ENCODE measurements around the gene OR2T10.
"Not testable (repeated sequence)": the region's sequence is repeated elsewhere in the genome, so short reads cannot be mapped to it uniquely, and the experiment has no call there.

OR2T10 gene, protein sequence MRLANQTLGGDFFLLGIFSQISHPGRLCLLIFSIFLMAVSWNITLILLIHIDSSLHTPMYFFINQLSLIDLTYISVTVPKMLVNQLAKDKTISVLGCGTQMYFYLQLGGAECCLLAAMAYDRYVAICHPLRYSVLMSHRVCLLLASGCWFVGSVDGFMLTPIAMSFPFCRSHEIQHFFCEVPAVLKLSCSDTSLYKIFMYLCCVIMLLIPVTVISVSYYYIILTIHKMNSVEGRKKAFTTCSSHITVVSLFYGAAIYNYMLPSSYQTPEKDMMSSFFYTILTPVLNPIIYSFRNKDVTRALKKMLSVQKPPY

DNA sequence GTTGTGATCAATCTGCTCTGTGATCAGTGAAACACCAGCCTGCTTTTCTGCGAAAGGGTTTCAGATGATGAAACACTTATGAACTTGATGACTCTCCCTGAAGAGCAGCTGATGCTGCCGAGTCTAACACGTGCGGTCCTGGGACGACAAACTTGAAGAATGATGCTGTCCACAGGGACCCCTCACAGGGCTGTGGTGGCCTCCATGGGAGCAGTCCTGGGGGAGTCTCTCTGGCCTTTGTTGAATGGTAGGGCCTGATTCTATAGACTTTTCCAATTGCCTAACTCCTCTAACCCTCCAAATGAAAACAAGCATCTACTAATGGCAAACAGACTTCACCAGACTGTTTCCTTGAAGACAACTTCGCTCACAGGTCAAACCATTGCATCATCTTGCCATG, at the start of gene OR2T10:
OR2T10 (minus strand) TSS at position 112 of the 400 bp plus-strand sequence. CDS start 3,932 bp downstream, outside the sequence.
- no peak for DNase-seq

GRCh38 chr1:248645178-248645577, 47.7 kb upstream of the OR2T10 start, which contains the start of gene OR2T35:
TSS of gene OR2T35 (minus strand) at chr1:248645278. CDS start at chr1:248639258, 6,020 bp downstream.
- not testable (repeated sequence) for DNase-seq

DNA sequence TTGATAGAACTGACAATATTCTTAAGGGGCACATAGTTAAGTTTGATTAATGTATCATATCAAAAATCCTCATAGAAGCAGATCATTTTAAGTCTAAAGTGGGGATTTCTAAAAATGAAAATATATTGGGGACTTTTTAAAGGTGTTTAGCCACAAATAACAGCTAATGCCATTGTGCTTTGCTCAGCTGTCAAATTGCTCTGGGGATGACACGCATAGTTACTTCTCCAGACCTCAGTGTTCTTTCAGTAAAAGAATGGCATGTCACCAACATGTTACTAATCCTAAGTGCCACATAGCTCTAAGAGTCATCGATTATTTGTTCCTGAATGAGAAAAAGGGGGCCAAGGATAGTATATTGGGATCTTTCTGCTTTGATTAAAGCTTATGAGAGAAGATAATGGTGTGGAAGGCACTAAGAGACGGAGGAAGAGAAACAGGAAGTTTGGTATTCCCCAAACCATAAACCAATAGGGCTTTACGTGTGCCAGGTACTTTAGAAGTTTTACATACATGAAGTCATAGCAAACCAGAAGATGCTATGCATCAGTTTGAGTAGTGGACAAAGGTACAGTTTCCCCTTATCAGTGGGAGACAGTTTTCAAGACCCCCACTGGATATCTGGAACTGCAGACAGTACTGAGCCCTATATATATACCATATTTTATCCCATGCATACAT, 45.6 kb upstream of the OR2T10 start:
- not testable (repeated sequence) for DNase-seq

DNA sequence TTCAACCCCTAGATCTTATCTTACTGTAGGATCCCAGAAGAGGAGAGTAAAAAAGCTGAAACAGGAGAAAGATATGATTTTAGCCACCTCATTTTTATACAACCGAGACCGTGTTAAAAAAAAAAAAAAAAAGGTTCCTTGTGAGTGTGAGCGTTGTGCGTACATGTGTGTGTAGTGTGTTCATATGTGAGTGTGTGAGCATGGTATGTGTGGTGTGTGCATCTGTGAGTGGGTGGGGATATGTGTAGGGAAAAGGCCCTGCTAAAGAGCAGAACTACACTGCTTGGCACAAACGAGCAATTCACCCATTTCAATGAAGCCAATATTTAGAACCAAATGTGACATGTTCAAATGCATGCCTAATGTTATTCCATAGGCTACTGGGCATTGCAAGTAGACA, 44.1 kb upstream of the OR2T10 start:
- DNase-seq, result not testable (repeated sequence)

GRCh38 chr1:248640906-248641305, 43.4 kb upstream of the OR2T10 start:
- DNase-seq, result not testable (repeated sequence)

DNA sequence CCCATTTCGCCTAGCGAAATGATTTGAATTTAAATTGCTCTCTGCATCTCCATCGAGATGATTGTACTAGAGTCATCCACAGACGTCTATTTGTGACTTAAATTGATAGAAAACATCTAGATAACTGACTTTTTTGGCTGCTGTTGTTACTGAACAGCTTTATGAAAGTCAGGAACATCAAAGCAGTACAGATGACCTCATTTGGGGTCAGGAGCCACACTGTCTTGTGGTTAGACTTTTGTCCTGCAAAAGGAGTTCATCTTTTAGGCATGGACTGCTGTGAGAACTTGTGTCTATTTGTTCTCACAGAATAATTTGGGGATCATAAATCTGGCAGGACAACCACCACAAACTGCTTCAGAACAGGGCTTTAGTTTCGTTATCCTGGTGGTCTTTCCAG, 42.2 kb upstream of the OR2T10 start:
- not testable (repeated sequence) for DNase-seq

DNA sequence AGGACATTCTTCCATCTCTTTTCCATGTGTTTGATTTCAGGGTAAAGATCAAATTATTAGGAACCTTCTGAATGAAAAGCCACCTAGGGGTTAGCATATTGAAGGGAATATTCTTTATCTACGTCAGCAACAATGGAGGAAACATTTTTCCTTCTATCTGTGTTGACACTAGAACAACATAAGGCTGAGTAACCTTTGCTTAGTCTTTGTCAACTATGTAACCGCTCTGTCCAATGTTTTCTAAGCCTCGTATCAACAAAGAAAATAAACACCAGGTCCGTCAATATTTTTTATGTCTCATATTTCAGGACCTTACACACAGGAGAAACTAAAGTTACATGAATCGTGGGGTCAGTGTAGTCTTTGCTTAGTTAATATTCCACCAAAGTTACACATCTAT, 39.1 kb upstream of the OR2T10 start:
- DNase-seq, result not testable (repeated sequence)

GRCh38 chr1:248634991-248635390, 37.5 kb upstream of the OR2T10 start, which contains the start of gene OR2T11:
TSS of gene OR2T11 (minus strand) at chr1:248635091. CDS start at chr1:248627128, 7,963 bp downstream.
- DNase-seq, result not testable (repeated sequence)

GRCh38 chr1:248631354-248632008, 34.0 kb upstream of the OR2T10 start:
- DNase-seq, result no peak

- no peak for DNase-seq
These were observed 33.1 kb upstream of the OR2T10 start for GRCh38 chr1:248630551-248630950.

GRCh38 chr1:248627971-248628844, 30.7 kb upstream of the OR2T10 start:
- DNase-seq, result no peak

DNA sequence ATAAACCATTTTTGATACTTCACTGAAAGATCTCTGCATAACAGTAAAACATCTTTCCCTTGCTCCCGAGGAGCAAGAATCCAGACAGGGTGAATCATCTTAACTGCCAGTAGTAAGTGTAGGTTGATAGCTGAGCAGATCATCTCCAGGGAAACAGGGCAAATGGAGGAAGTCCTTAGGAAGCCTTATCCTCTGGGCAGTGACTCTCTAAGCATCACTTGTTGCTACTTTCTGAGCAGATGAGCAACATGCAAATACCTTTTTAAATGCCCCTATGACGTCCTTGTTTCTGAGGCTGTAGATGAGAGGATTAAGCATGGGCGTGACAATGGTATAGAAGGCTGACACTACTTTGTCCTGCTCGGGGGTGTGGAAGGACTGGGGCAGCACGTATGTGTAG, 28.5 kb upstream of the OR2T10 start:
- DNase-seq, result no peak

DNA sequence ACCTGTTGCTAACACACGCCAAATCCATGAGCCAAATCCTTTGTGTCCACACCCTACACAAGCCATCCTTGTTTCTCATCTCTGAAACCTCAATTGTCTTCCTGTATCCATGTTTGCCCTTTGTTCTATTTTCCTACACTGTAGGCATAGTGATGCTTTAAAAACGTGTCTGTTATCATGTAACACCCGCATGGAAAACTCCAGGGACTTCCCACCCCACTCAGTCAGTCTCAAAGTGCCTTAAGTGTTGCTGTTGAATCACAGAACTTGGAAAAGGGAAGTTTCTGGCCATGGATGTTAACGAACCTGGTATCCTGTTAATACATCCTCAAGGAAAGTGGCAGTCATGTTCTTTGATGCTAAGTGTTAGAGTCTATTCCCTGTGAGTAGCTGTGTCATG, 27.7 kb upstream of the OR2T10 start:
- no peak for DNase-seq

GRCh38 chr1:248622570-248623001, 25.1 kb upstream of the OR2T10 start:
- no peak for DNase-seq

DNA sequence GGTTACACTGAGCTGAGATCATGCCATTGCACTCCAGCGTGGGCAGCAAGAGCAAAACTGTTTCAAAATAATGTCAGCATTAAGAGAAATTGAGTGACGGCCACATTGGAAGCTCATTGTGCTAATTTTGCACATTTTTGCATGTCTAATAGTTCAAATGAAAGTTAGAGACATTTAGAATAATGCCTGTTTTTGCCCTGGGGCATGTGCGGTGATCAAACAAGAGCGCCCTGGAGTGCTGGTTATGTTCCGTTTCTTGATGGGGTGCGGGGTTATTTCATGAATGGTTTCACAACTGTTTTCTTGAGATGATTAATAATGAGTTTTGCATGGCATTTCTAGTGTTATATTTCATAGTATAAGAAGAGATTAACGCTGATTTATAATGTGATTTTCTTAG, 24.3 kb upstream of the OR2T10 start:
- no peak for DNase-seq

- peak; percentile 78 for DNase-seq
These were observed 21.4 kb upstream of the OR2T10 start for GRCh38 chr1:248618878-248619277.

GRCh38 chr1:248618119-248618518, 20.6 kb upstream of the OR2T10 start:
- no peak for DNase-seq

- DNase-seq, result no peak
These were observed 16.2 kb upstream of the OR2T10 start for GRCh38 chr1:248613742-248614141.

DNA sequence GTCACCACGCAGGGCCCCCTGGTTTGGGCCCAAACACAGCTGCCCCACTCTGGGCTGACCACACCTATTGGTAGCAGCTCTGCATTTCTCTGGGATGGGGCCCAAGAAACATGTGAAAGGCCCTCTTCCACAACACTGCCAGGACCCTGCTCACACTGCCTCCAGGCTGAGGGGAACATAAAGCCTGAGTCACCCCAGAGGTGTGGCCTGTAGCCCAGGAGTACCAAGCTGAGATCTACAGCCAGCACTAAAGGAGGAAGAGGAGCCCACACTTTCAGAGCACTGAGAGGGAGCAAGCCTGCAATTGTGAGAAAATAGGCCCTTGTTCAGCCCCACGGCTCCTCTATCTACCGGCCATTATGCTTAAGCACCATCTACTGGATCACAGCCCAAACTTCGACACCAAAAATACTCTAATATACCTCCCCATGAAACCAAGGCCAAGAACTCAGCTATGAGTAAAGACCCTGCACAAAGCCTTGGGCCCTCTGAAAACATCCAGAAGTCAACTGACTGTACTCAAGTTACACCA, 14.4 kb upstream of the OR2T10 start:
- DNase-seq, result peak; percentile 36

- no peak for DNase-seq
These were observed 12.8 kb upstream of the OR2T10 start for GRCh38 chr1:248610301-248610700.

- DNase-seq, result no peak
These were observed 1.9 kb upstream of the OR2T10 start for GRCh38 chr1:248599396-248599795.

GRCh38 chr1:248596615-248597014, 885 bp downstream of the OR2T10 start:
- no peak for DNase-seq

Data from stimulated activated CD8-positive, alpha-beta memory T cell treated with anti-CD3 and anti-CD28 coated beads, Interleukin-4, amount 100 ng/mL, for 48 hours (primary cell).